Measurements from ENCODE around the gene SV2B. TPM values are rescaled to one million over a fixed set of nuclear protein-coding genes. Genes with fewer than 3 reads are reported as not detected.

The SV2B gene
- total and polyA plus RNA-seq, 2 donors (not counting 3 experiments of a cell fraction or from before 2014, with no cell fraction given): not detected

GRCh38 chr15:91068966-91069365, 31.1 kb upstream of the SV2B start:
- Histone ChIP-seq H3K27me3 (ENCODE audit: control insufficient read depth in 2 of 2, insufficient read depth in 2 of 2, low read length in 2 of 2) (no peaks in the 10 kb centered on the region), H3K4me2 (ENCODE audit: insufficient read depth, low read length) (no peak overlapping the region), H3K4me3 (replicated peaks in 1 of 3; ENCODE audit: insufficient read depth in 1 of 3, low read depth in 1 of 3, low read length in 3 of 3) (no peak overlapping the region), H3K9me1 (replicated peaks; ENCODE audit: control insufficient read depth, extremely low read depth, insufficient read depth, low read length) (no peaks in the 10 kb centered on the region), H3K9ac (replicated peaks; ENCODE audit: extremely low read depth, insufficient read depth, low read length) (no peak overlapping the region), H2AFZ (ENCODE audit: low read depth, low read length) (no peak overlapping the region), H3K27ac (ENCODE audit: insufficient read depth, low read depth, low read length) (no peak overlapping the region), H3K79me2 (ENCODE audit: control insufficient read depth, insufficient read depth, low read length) (no peaks in the 10 kb centered on the region), H3K9me3 (replicated peaks; ENCODE audit: control insufficient read depth, insufficient read depth, low read length) (no peaks in the 10 kb centered on the region), H3K4me1 (ENCODE audit: control insufficient read depth, extremely low read depth, insufficient read depth, low read length) (no peaks in the 10 kb centered on the region), H3K36me3 (ENCODE audit: control insufficient read depth in 2 of 2, extremely low read depth in 1 of 2, insufficient read depth in 2 of 2, low read length in 2 of 2) (no peaks in the 10 kb centered on the region), H4K20me1 (replicated peaks; ENCODE audit: control insufficient read depth, extremely low read depth, insufficient read depth, low read length) (no peaks in the 10 kb centered on the region)
- FAIRE-seq: no peak
- intact Hi-C loops (cut with micrococcal nuclease): no loop called here
- TF ChIP-seq JUN (IDR thresholded peaks at IDR 0.05; ENCODE audit: borderline replicate concordance, insufficient read depth, insufficient read length, low read depth) (no peak), POLR2AphosphoS5 (IDR thresholded peaks at IDR 0.05; ENCODE audit: insufficient read depth, low read depth, low read length) (no peak), FOS (IDR thresholded peaks at IDR 0.05; ENCODE audit: borderline replicate concordance, insufficient read depth, low read length) (no peak), MYC (IDR thresholded peaks at IDR 0.05; ENCODE audit: low read depth, low read length) (no peak), MAX (IDR thresholded peaks at IDR 0.05; ENCODE audit: insufficient read depth, insufficient read length) (no peak), GATA2 (IDR thresholded peaks at IDR 0.05; ENCODE audit: insufficient read depth, insufficient read length, low read depth, low read length) (no peak), POLR2A (IDR thresholded peaks at IDR 0.05; ENCODE audit: low read depth, low read length) (no peak), EZH2 (IDR thresholded peaks at IDR 0.05; ENCODE audit: borderline replicate concordance, low read depth, low read length, severe bottlenecking) (no peak), CTCF (IDR thresholded peaks at IDR 0.05; ENCODE audit: extremely low read depth in 1 of 2, insufficient read depth in 1 of 2, low read depth in 1 of 2, low read length in 2 of 2) (no peak)
- no TSS peak for BruUV-seq (replicated peaks)
- dilution Hi-C loops (cut with MboI; ENCODE audit: extremely low pct_ligation_motif_present, low sequenced_read_pairs): no loop called here
- POLR2A ChIA-PET: no interaction called here
- DNase-seq (ENCODE audit: low read depth, low spot score): no peak
- CTCF ChIA-PET: interaction anchor here (1.4 kb wide), 1 partner anchor 203 kb away, joined by 7 read pairs; no protein-coding TSS in a partner anchor
